Thyroid gland (tissue), 4 donors: ENCODE measurements around the gene TYMP. TPM values are rescaled to one million over a fixed set of nuclear protein-coding genes. Genes with fewer than 3 reads are reported as not detected.

Experiments
- DNase-seq, 2 donors: peaks; one replicate each; pipeline ENCODE4 v3.0.0-alpha.2; 2019
- H3K27ac ChIP-seq, 3 donors: fragments of 200-600 bp; sonication (generic); 1 replicate in 2 of 3; 2 replicates in 1 of 3; pipeline ENCODE4 v1.5.1; 2016 to 2019; ENCODE audit warnings: mild to moderate bottlenecking in 1 of 3, moderate library complexity in 1 of 3
- H3K27me3 ChIP-seq: fragments of 200-600 bp; sonication (generic); one replicate; pipeline ENCODE4 v1.5.1; 2019
- H3K36me3 ChIP-seq, 2 donors: fragments of 200-600 bp; sonication (generic); one replicate each; pipeline ENCODE4 v1.5.1; 2016 to 2019
- H3K4me1 ChIP-seq, 2 donors: fragments of 200-600 bp; sonication (generic); one replicate each; pipeline ENCODE4 v1.5.1; 2017 to 2019
- H3K4me3 ChIP-seq, 3 donors: fragments of 200-600 bp; sonication (generic); replicated peaks in 1 of 3; 1 replicate in 2 of 3; 2 replicates in 1 of 3; pipeline ENCODE4 v1.5.1; 2016; ENCODE audit warnings: mild to moderate bottlenecking in 1 of 3
- H3K9me3 ChIP-seq: fragments of 200-600 bp; sonication (generic); one replicate; pipeline ENCODE4 v1.5.1; 2017
- CTCF ChIP-seq, 6 experiments: fragments of 200-600 bp in 3 of 6; fragments of 450-650 bp in 3 of 6; sonication (generic) in 3 of 6; IDR thresholded peaks; one replicate each; pipeline ENCODE4 v1.5.1; 2016 to 2019; ENCODE audit warnings: antibody characterized with exemption in 6 of 6, mild to moderate bottlenecking in 2 of 6, inconsistent platforms in 1 of 6, moderate library complexity in 1 of 6
- POLR2A ChIP-seq, 2 donors: fragments of 450-650 bp; IDR thresholded peaks; one replicate each; pipeline ENCODE4 v1.6.1; 2017; ENCODE audit warnings: antibody characterized with exemption in 2 of 2, mild to moderate bottlenecking in 2 of 2, moderate library complexity in 1 of 2
- WGBS, 2 donors: methylation state at CpG; one replicate each; pipeline ENCODE4 v1.1.5; 2017; 5-methylcytosine and 5-hydroxymethylcytosine counted together
- intact Hi-C: fragments of 100-400 bp; cut with DNase I; formaldehyde crosslinking; loops from one replicate; pipeline ENCODE4 v1.15.1; 2023
- total RNA-seq, 4 donors: library from RNA; depleted of rRNA; stranded (reverse); fragments of >200 nt; gene quantifications; one replicate each; pipeline ENCODE4 v1.2.3, GENCODE V29; 2016

The TYMP gene
- total RNA-seq, 4 donors from 2014 or later: 28.0 to 61.0 (median 33.6) TPM

- peaks cover 12 to 25% of the 10 kb centered on the region in 2 donors for H3K36me3 ChIP-seq
- no peak for DNase-seq
- H3K9me3 ChIP-seq: no peaks in the 10 kb centered on the region
- intact Hi-C loops: no loop called here
- WGBS, 2 donors: 82 to 91% methylated on average over 10 to 16 of the region's 16 CpGs
- no peak overlapping the region for H3K4me3 ChIP-seq
- TF ChIP-seq POLR2A (IDR thresholded peaks at IDR 0.05): no peak
- TF ChIP-seq CTCF (IDR thresholded peaks at IDR 0.05): no peak
- no peaks in the 10 kb centered on the region for H3K27me3 ChIP-seq
- H3K27ac ChIP-seq: no peak overlapping the region
- no peaks in the 10 kb centered on the region for H3K4me1 ChIP-seq
Measured at GRCh38 chr22:50516891-50517290, 12.9 kb downstream of the TYMP start.

GRCh38 chr22:50516068-50516467 lies 13.7 kb downstream of the TYMP start:
- 87 to 89% methylated on average over 8 of the region's 8 CpGs for WGBS, 2 donors
- DNase-seq: no peak
- H3K9me3 ChIP-seq: no peaks in the 10 kb centered on the region
- TF ChIP-seq CTCF (IDR thresholded peaks at IDR 0.05): no peak
- TF ChIP-seq POLR2A (IDR thresholded peaks at IDR 0.05): no peak
- H3K4me3 ChIP-seq: no peak overlapping the region
- no peaks in the 10 kb centered on the region for H3K4me1 ChIP-seq
- H3K27ac ChIP-seq: no peak overlapping the region
- intact Hi-C loops: no loop called here
- peaks cover 8 to 22% of the 10 kb centered on the region in 2 donors for H3K36me3 ChIP-seq
- H3K27me3 ChIP-seq: no peaks in the 10 kb centered on the region

- Histone ChIP-seq H3K27me3 (no peaks in the 10 kb centered on the region), H3K4me1 (peaks cover 0 to 6% of the 10 kb centered on the region in 2 donors), H3K9me3 (no peaks in the 10 kb centered on the region), H3K27ac (no peak overlapping the region), H3K36me3 (peaks cover 8 to 13% of the 10 kb centered on the region in 2 donors), H3K4me3 (no peak overlapping the region)
- DNase-seq: no peak
- intact Hi-C loops: no loop called here
- no peak for TF ChIP-seq POLR2A (IDR thresholded peaks at IDR 0.05)
- TF ChIP-seq CTCF (IDR thresholded peaks at IDR 0.05): no peak
- 93 to 98% methylated on average over 14 to 15 of the region's 15 CpGs for WGBS, 2 donors
Measured at GRCh38 chr22:50513175-50513574, 16.6 kb downstream of the TYMP start.

- Histone ChIP-seq H3K36me3 (peaks cover 10 to 13% of the 10 kb centered on the region in 2 donors), H3K4me3 (peak overlapping the region in 1 of 3 donors; percentile 82), H3K9me3 (no peaks in the 10 kb centered on the region), H3K27me3 (no peaks in the 10 kb centered on the region), H3K27ac (peak overlapping the region in 2 of 3 donors; percentile 89 to 92), H3K4me1 (peaks cover 9 to 16% of the 10 kb centered on the region in 2 donors)
- TF ChIP-seq CTCF (IDR thresholded peaks at IDR 0.05): no peak
- no peak for TF ChIP-seq POLR2A (IDR thresholded peaks at IDR 0.05)
- DNase-seq: no peak
- WGBS, 2 donors: 11 to 14% methylated on average over 3 of the region's 3 CpGs
- intact Hi-C loops: loop anchor here (10.0 kb wide), 1 partner anchor 264 kb away; the partner anchor contains the start of gene TUBGCP6
Measured at GRCh38 chr22:50508897-50509296, 20.9 kb downstream of the TYMP start.

- H3K27ac ChIP-seq: peak within 1 kb of the TSS; percentile 65 to 92 (median 89)
- peaks cover 15 to 18% of the 10 kb centered on the region in 2 donors for H3K36me3 ChIP-seq
- TF ChIP-seq POLR2A (IDR thresholded peaks at IDR 0.05) (peak in 1 of 2 donors; percentile 79), CTCF (IDR thresholded peaks at IDR 0.05) (peak in 1 of 6 experiments; percentile 30)
- no peaks in the 10 kb centered on the region for H3K9me3 ChIP-seq
- intact Hi-C loops: loop anchor here (10.0 kb wide), 1 partner anchor 263 kb away; the partner anchor contains the start of gene TUBGCP6
- H3K27me3 ChIP-seq: no peaks in the 10 kb centered on the region
- peak within 1 kb of the TSS; percentile 87 to 98 (median 91) for H3K4me3 ChIP-seq
- peaks cover 9 to 16% of the 10 kb centered on the region in 2 donors for H3K4me1 ChIP-seq
- peak; percentile 93 to 95 for DNase-seq
- 1% methylated on average over 9 to 24 of the region's 76 CpGs for WGBS, 2 donors
Measured at GRCh38 chr22:50507991-50508884, 21.6 kb downstream of the TYMP start, which contains the start of gene NCAPH2. Gene NCAPH2 (plus strand): TSS chr22:50508224. CDS start chr22:50508338, 114 bp downstream.
